Panc1 (cell line): ENCODE results near the gene ST8SIA3. TPM values are rescaled to one million over a fixed set of nuclear protein-coding genes. Genes with fewer than 3 reads are reported as not detected.

Source experiments
- ATAC-seq: fragments of 200-7000 bp; cut with Tn5 transposase; 2 replicates; pipeline ENCODE4 v1.9.1; 2020; ENCODE audit warnings: mild to moderate bottlenecking, moderate library complexity
- BruUV-seq: library from RNA; stranded (reverse); fragments of 400-500 nt; replicated peaks from 2 replicates; lab custom pipeline; 2021; lab: Mats Ljungman, UMichigan
- CTCF ChIA-PET: fragments of 300-600 bp; sonication (Branson Sonifier 250); formaldehyde crosslinking; loops from one replicate; lab custom pipeline; 2022; ENCODE audit warnings: antibody characterized with exemption; lab: Charles Lee
- POLR2A ChIA-PET: fragments of 300-600 bp; sonication (Branson Sonifier 250); formaldehyde crosslinking; loops from one replicate; lab custom pipeline; 2022; ENCODE audit warnings: antibody characterized with exemption; lab: Charles Lee
- DNase-seq: peaks from one replicate; pipeline ENCODE4 v3.0.0-alpha.2; 2010; ENCODE audit warnings: low read depth, low spot score
- H3K27ac ChIP-seq: 2 replicates; pipeline ENCODE4 v1.5.1; 2011; ENCODE audit warnings: mild to moderate bottlenecking, low read length, inconsistent platforms
- H3K27me3 ChIP-seq: fragments of 200-500 bp; sonication (Bioruptor generic); 2 replicates; pipeline ENCODE4 v1.6.0; 2014; ENCODE audit warnings: low read length, inconsistent platforms; ENCODE audit not compliant: control insufficient read depth, insufficient read depth
- H3K36me3 ChIP-seq: fragments of 200-500 bp; sonication (Bioruptor generic); 2 replicates; pipeline ENCODE4 v1.5.1; 2014; ENCODE audit warnings: inconsistent platforms, mild to moderate bottlenecking, low read length, moderate library complexity; ENCODE audit not compliant: control insufficient read depth, insufficient read depth
- H3K4me1 ChIP-seq: 2 replicates; pipeline ENCODE4 v1.5.1; 2011; ENCODE audit warnings: inconsistent platforms, mild to moderate bottlenecking, low read length, moderate library complexity; ENCODE audit not compliant: control insufficient read depth, insufficient read depth
- H3K4me3 ChIP-seq, 2 experiments: 2 replicates each; pipeline ENCODE4 v1.5.1; 2011 to 2012; ENCODE audit warnings: low read depth in 2 of 2, low read length in 2 of 2, mild to moderate bottlenecking in 2 of 2, inconsistent platforms in 1 of 2, moderate library complexity in 1 of 2
- H3K9me3 ChIP-seq: fragments of 200-500 bp; sonication (Bioruptor generic); 2 replicates; pipeline ENCODE4 v1.5.1; 2014; ENCODE audit warnings: low read depth, mild to moderate bottlenecking, inconsistent platforms, low read length, moderate library complexity; ENCODE audit not compliant: control insufficient read depth, insufficient read depth
- CTCF ChIP-seq: fragments of 450-650 bp; IDR thresholded peaks from 2 replicates; pipeline ENCODE4 v1.5.1; 2017; ENCODE audit warnings: mild to moderate bottlenecking
- POLR2AphosphoS5 ChIP-seq: IDR thresholded peaks from 2 replicates; pipeline ENCODE4 v1.6.1; 2012; ENCODE audit warnings: mild to moderate bottlenecking, low read depth, low read length, moderate library complexity
- REST ChIP-seq, 2 experiments: IDR thresholded peaks; 2 replicates each; pipeline ENCODE4 v1.6.1; 2011 to 2012; ENCODE audit warnings: low read depth in 2 of 2, control low read depth in 1 of 2, low read length in 1 of 2, mild to moderate bottlenecking in 1 of 2, moderate library complexity in 1 of 2; ENCODE audit not compliant: insufficient read depth in 1 of 2
- SIN3A ChIP-seq: IDR thresholded peaks from 2 replicates; pipeline ENCODE4 v1.6.1; 2012; ENCODE audit warnings: low read depth, mild to moderate bottlenecking, low read length, moderate library complexity, borderline replicate concordance; ENCODE audit not compliant: insufficient read depth
- TCF7L2 ChIP-seq: IDR thresholded peaks from 2 replicates; pipeline ENCODE4 v1.6.1; 2011; ENCODE audit warnings: mild to moderate bottlenecking, low read depth, low read length, inconsistent platforms
- in situ Hi-C: cut with HindIII; loops from 2 replicates; pipeline ENCODE4 v1.10.0; 2016; ENCODE audit warnings: low sequenced_read_pairs, low pct_unique_long_range_greater_than_20kb
- intact Hi-C: fragments of 100-400 bp; cut with micrococcal nuclease; formaldehyde crosslinking; loops from one replicate; pipeline ENCODE4 v1.10.0; 2022; ENCODE audit not compliant: unreplicated experiment
- total RNA-seq: library from RNA; stranded (reverse); gene quantifications from one replicate; pipeline ENCODE4 v1.2.1, GENCODE V29; 2021; ENCODE audit not compliant: unreplicated experiment

ST8SIA3 gene
- total RNA-seq, 1 experiment from 2014 or later = not detected

- BruUV-seq = no TSS peak
- in situ Hi-C loops (no loop called here), intact Hi-C loops (no loop called here)
- ChIA-PET POLR2A (no interaction called here), CTCF (no interaction called here)
- no peak for TF ChIP-seq CTCF
- no peak for TF ChIP-seq SIN3A
- no peak for TF ChIP-seq REST (IDR thresholded peaks at IDR 0.05; ENCODE audit: insufficient read depth in 1 of 2, low read depth in 2 of 2, low read length in 1 of 2)
- TF ChIP-seq TCF7L2 = no peak
- Histone ChIP-seq H3K36me3 (no peaks in the 10 kb centered on the region), H3K27me3 (no peaks in the 10 kb centered on the region), H3K9me3 (no peaks in the 10 kb centered on the region), H3K27ac (no peak overlapping the region), H3K4me1 (no peaks in the 10 kb centered on the region), H3K4me3 (no peak overlapping the region)
- no peak for ATAC-seq
- DNase-seq = no peak
Measured at GRCh38 chr18:57410749-57411148, 58.4 kb downstream of the ST8SIA3 start.

GRCh38 chr18:57416542-57416941, 64.2 kb downstream of the ST8SIA3 start:
- intact Hi-C loops (no loop called here), in situ Hi-C loops (no loop called here)
- no peak for ATAC-seq
- no peak for TF ChIP-seq TCF7L2
- TF ChIP-seq REST (IDR thresholded peaks at IDR 0.05; ENCODE audit: insufficient read depth in 1 of 2, low read depth in 2 of 2, low read length in 1 of 2) = no peak
- no peak for TF ChIP-seq CTCF
- no peak for TF ChIP-seq POLR2AphosphoS5
- no peak for TF ChIP-seq SIN3A
- H3K9me3 ChIP-seq = no peaks in the 10 kb centered on the region
- no peak overlapping the region for H3K4me3 ChIP-seq
- no peak overlapping the region for H3K27ac ChIP-seq
- no peaks in the 10 kb centered on the region for H3K4me1 ChIP-seq
- peaks cover 2% of the 10 kb centered on the region; the same call in 1 of the 2 replicates for H3K27me3 ChIP-seq
- ChIA-PET CTCF (no interaction called here), POLR2A (no interaction called here)
- H3K36me3 ChIP-seq = no peaks in the 10 kb centered on the region
- no peak for DNase-seq
- BruUV-seq = no TSS peak

Other genes with a start within 250 kb of the ST8SIA3 start
- gene BOD1L2, start 205.5 kb upstream of the ST8SIA3 start, total RNA-seq = not detected
- gene ONECUT2, start 82.8 kb downstream of the ST8SIA3 start, total RNA-seq = 0.59 TPM
- 25.2 TPM for gene FECH, start 234.1 kb downstream of the ST8SIA3 start, total RNA-seq